Measurements from ENCODE around the gene RABGAP1L.

Gene RABGAP1L

GRCh38 chr1:174995916-174996315, 836.6 kb downstream of the RABGAP1L start:
- TF ChIP-seq CTCF (IDR thresholded peaks at IDR 0.05; ENCODE audit: insufficient read depth, low read depth, low read length, missing control alignments), result no peak
- no peak for DNase-seq (ENCODE audit: low read depth)
- no peak overlapping the region for H3K4me3 ChIP-seq (ENCODE audit: low read length)

- peak; percentile 50 for DNase-seq (ENCODE audit: low read depth)
- no peak for TF ChIP-seq CTCF (IDR thresholded peaks at IDR 0.05; ENCODE audit: insufficient read depth, low read depth, low read length, missing control alignments)
- H3K4me3 ChIP-seq (ENCODE audit: low read length), result no peak overlapping the region
These were observed 837.2 kb downstream of the RABGAP1L start for GRCh38 chr1:174996476-174996875.

- H3K4me3 ChIP-seq (ENCODE audit: low read length), result no peak overlapping the region
- no peak for DNase-seq (ENCODE audit: low read depth)
- TF ChIP-seq CTCF (IDR thresholded peaks at IDR 0.05; ENCODE audit: insufficient read depth, low read depth, low read length, missing control alignments), result no peak
These were observed 837.7 kb downstream of the RABGAP1L start for GRCh38 chr1:174997041-174997440.

GRCh38 chr1:174998569-174999215, 839.4 kb downstream of the RABGAP1L start:
- peak overlapping the region; percentile 80 for H3K4me3 ChIP-seq (ENCODE audit: low read length)
- peak; percentile 83 for TF ChIP-seq CTCF (IDR thresholded peaks at IDR 0.05; ENCODE audit: insufficient read depth, low read depth, low read length, missing control alignments)
- peak; percentile 73 for DNase-seq (ENCODE audit: low read depth)

- TF ChIP-seq CTCF (IDR thresholded peaks at IDR 0.05; ENCODE audit: insufficient read depth, low read depth, low read length, missing control alignments), result no peak
- peak; percentile 98 for DNase-seq (ENCODE audit: low read depth)
- peak overlapping the region; percentile 80 for H3K4me3 ChIP-seq (ENCODE audit: low read length)
These were observed 840.1 kb downstream of the RABGAP1L start for GRCh38 chr1:174999216-174999935.

- peak; percentile 37 for DNase-seq (ENCODE audit: low read depth)
- no peak for TF ChIP-seq CTCF (IDR thresholded peaks at IDR 0.05; ENCODE audit: insufficient read depth, low read depth, low read length, missing control alignments)
- peak within 1 kb of the TSS; percentile 80 for H3K4me3 ChIP-seq (ENCODE audit: low read length)
These were observed 840.8 kb downstream of the RABGAP1L start, which contains the start of gene CACYBP for GRCh38 chr1:174999936-175000696. TSS of gene CACYBP (plus strand) at chr1:174999947. CDS start at chr1:175000181, 234 bp downstream.
